Endothelial cell (in vitro differentiated cells): ENCODE data around the gene VPS45. TPM values are rescaled to one million over a fixed set of nuclear protein-coding genes. Genes with fewer than 3 reads are reported as not detected.
A peak's percentile ranks its signal among the peaks of the same experiment; 100 is the strongest.

Source experiments
- DNase-seq: peaks from one replicate; pipeline ENCODE4 v3.0.0; 2021; ENCODE audit warnings: low spot score
- H3K27ac Mint-ChIP-seq: one replicate; pipeline ENCODE4 v1.8.0; 2021; ENCODE audit warnings: mixed read lengths, inconsistent platforms; ENCODE audit not compliant: unreplicated experiment
- H3K27me3 Mint-ChIP-seq: one replicate; pipeline ENCODE4 v1.8.0; 2021; ENCODE audit warnings: mild to moderate bottlenecking, moderate library complexity, mixed read lengths, inconsistent platforms; ENCODE audit not compliant: unreplicated experiment
- H3K36me3 Mint-ChIP-seq: one replicate; pipeline ENCODE4 v1.8.0; 2021; ENCODE audit warnings: mild to moderate bottlenecking, low read depth, mixed read lengths, inconsistent platforms; ENCODE audit not compliant: unreplicated experiment
- H3K4me1 Mint-ChIP-seq: one replicate; pipeline ENCODE4 v1.8.0; 2021; ENCODE audit warnings: mild to moderate bottlenecking, mixed read lengths, inconsistent platforms; ENCODE audit not compliant: unreplicated experiment
- H3K4me3 Mint-ChIP-seq: one replicate; pipeline ENCODE4 v1.8.0; 2021; ENCODE audit warnings: mild to moderate bottlenecking, mixed read lengths, inconsistent platforms; ENCODE audit not compliant: unreplicated experiment
- H3K9me3 Mint-ChIP-seq: one replicate; pipeline ENCODE4 v1.8.0; 2021; ENCODE audit warnings: mixed read lengths, inconsistent platforms; ENCODE audit not compliant: unreplicated experiment
- total RNA-seq: library from RNA; stranded (reverse); fragmentation: NEBNext Ultra II Directional; extraction: Animal tissue kit (Norgen Biotek cat#: 25700); gene quantifications from one replicate; pipeline ENCODE4 v1.2.1, GENCODE V29; 2021; ENCODE audit not compliant: unreplicated experiment
- TF ChIP-seq, protein P1 (sequence below): fragments of 200-600 bp; sonication (generic); IDR thresholded peaks from one replicate; pipeline ENCODE4 v1.5.0; 2021; ENCODE audit warnings: antibody characterized with exemption; ENCODE audit not compliant: unreplicated experiment

VPS45 gene
- total RNA-seq, 1 donor from 2014 or later = 32.5 TPM

- Mint-ChIP-seq H3K36me3 (peaks cover 15% of the 10 kb centered on the region), H3K27me3 (peaks cover 13% of the 10 kb centered on the region), H3K9me3 (no peaks in the 10 kb centered on the region), H3K4me3 (no peak overlapping the region), H3K4me1 (peaks cover 24% of the 10 kb centered on the region), H3K27ac (no peak overlapping the region)
- TF ChIP-seq, protein P1, sequence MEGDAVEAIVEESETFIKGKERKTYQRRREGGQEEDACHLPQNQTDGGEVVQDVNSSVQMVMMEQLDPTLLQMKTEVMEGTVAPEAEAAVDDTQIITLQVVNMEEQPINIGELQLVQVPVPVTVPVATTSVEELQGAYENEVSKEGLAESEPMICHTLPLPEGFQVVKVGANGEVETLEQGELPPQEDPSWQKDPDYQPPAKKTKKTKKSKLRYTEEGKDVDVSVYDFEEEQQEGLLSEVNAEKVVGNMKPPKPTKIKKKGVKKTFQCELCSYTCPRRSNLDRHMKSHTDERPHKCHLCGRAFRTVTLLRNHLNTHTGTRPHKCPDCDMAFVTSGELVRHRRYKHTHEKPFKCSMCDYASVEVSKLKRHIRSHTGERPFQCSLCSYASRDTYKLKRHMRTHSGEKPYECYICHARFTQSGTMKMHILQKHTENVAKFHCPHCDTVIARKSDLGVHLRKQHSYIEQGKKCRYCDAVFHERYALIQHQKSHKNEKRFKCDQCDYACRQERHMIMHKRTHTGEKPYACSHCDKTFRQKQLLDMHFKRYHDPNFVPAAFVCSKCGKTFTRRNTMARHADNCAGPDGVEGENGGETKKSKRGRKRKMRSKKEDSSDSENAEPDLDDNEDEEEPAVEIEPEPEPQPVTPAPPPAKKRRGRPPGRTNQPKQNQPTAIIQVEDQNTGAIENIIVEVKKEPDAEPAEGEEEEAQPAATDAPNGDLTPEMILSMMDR = no peak
- DNase-seq = no peak
Measured at GRCh38 chr1:150146849-150147542, 79.4 kb downstream of the VPS45 start.

GRCh38 chr1:150148837-150149270, 81.3 kb downstream of the VPS45 start:
- peak overlapping the region; percentile 80 for H3K27ac Mint-ChIP-seq
- H3K27me3 Mint-ChIP-seq = peaks cover 14% of the 10 kb centered on the region
- TF ChIP-seq, protein P1 = no peak
- H3K9me3 Mint-ChIP-seq = no peaks in the 10 kb centered on the region
- H3K4me1 Mint-ChIP-seq = peaks cover 38% of the 10 kb centered on the region
- DNase-seq = no peak
- H3K4me3 Mint-ChIP-seq = peak overlapping the region; percentile 97
- H3K36me3 Mint-ChIP-seq = peaks cover 23% of the 10 kb centered on the region

GRCh38 chr1:150149271-150150132, 81.9 kb downstream of the VPS45 start, which contains the start of gene PLEKHO1:
PLEKHO1 (plus strand) TSS chr1:150149916; CDS start chr1:150150258, 342 bp downstream.
- Mint-ChIP-seq H3K27me3 (peaks cover 14% of the 10 kb centered on the region), H3K27ac (peak within 1 kb of the TSS; percentile 80), H3K4me3 (peak within 1 kb of the TSS; percentile 98), H3K9me3 (no peaks in the 10 kb centered on the region), H3K4me1 (peaks cover 42% of the 10 kb centered on the region), H3K36me3 (peaks cover 29% of the 10 kb centered on the region)
- TF ChIP-seq, protein P1 = no peak
- peak; percentile 63 for DNase-seq

- peak; percentile 43 for DNase-seq
Measured at GRCh38 chr1:150150133-150151021, 82.8 kb downstream of the VPS45 start.

More at GRCh38 chr1:150150133-150151021, 82.8 kb downstream of the VPS45 start:
- TF ChIP-seq, protein P1 = no peak
- peaks cover 38% of the 10 kb centered on the region for H3K36me3 Mint-ChIP-seq
- peaks cover 14% of the 10 kb centered on the region for H3K27me3 Mint-ChIP-seq
- H3K27ac Mint-ChIP-seq = peak overlapping the region; percentile 81
- peaks cover 42% of the 10 kb centered on the region for H3K4me1 Mint-ChIP-seq
- H3K9me3 Mint-ChIP-seq = no peaks in the 10 kb centered on the region
- H3K4me3 Mint-ChIP-seq = peak overlapping the region; percentile 98
